BE2C (cell line): ENCODE data around the gene LRBA.

Experiments
- DNase-seq: peaks from one replicate; pipeline ENCODE4 v3.0.0-alpha.2; 2020
- H3K27me3 ChIP-seq: fragments of 250-450 bp; sonication (Bioruptor Pico); 2 replicates; pipeline ENCODE4 v1.5.1; 2020; ENCODE audit warnings: mild to moderate bottlenecking
- H3K36me3 ChIP-seq: fragments of 250-450 bp; sonication (Bioruptor Pico); 2 replicates; pipeline ENCODE4 v1.5.1; 2020; ENCODE audit warnings: mild to moderate bottlenecking
- H3K4me1 ChIP-seq: fragments of 250-450 bp; sonication (Bioruptor Pico); 2 replicates; pipeline ENCODE4 v1.5.1; 2020
- H3K4me3 ChIP-seq: 2 replicates; pipeline ENCODE4 v1.5.1; 2011; ENCODE audit warnings: low read depth, low read length
- H3K9me3 ChIP-seq: fragments of 250-450 bp; sonication (Bioruptor Pico); 2 replicates; pipeline ENCODE4 v1.5.1; 2020
- CTCF ChIP-seq: IDR thresholded peaks from 2 replicates; pipeline ENCODE4 v1.5.1; 2012; ENCODE audit warnings: mild to moderate bottlenecking, low read depth, low read length

The LRBA gene

DNA sequence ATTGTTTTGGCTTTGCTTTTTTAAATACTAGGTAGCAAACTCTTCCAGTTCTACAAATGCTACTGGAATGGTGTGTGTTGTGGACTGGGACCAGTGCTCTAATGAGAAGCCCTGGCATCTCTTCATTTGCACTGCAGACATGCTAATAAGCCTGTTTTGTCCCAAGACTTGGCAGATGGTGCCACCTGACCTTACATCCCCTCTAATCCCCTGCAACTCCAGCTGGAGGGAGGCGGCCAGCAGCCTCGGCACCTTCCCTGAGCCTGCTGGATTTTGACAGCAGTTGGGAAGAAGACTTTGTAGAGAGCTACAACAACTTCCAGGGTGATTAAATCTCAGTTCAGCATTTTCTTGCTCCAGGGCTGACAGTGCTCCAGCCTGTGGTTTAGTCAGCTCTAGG is 736.9 kb downstream of the LRBA start:
- peaks cover 2% of the 10 kb centered on the region; the same call in 1 of the 2 replicates for H3K4me1 ChIP-seq
- no peaks in the 10 kb centered on the region for H3K9me3 ChIP-seq
- no peak overlapping the region for H3K4me3 ChIP-seq
- DNase-seq = no peak
- no peaks in the 10 kb centered on the region for H3K27me3 ChIP-seq
- TF ChIP-seq CTCF = no peak
- H3K36me3 ChIP-seq = peaks cover 66% of the 10 kb centered on the region

- no peak for DNase-seq
- Histone ChIP-seq H3K9me3 (no peaks in the 10 kb centered on the region), H3K36me3 (peaks cover 70% of the 10 kb centered on the region), H3K27me3 (no peaks in the 10 kb centered on the region), H3K4me1 (no peaks in the 10 kb centered on the region), H3K4me3 (no peak overlapping the region)
- no peak for TF ChIP-seq CTCF
Measured at GRCh38 chr4:150268444-150268843, 746.6 kb downstream of the LRBA start.

DNA sequence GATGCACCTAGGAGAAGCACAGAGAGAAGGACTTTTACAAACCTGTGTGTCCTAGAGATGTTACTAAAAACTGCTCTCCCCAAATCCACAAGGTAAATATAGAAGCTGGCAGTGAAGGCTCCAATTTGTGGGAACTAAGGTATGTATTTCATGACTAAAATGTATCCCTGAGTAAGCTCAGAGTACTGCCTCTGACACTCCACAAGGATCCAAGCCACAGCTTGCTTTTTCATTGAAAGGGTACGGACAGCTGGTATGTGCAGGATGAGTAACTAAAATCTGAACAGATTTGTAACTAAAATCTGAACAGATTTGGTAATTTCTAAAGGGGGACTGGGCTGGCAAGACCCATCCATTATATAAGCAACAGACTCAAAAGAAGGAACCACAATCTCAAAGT is 749.3 kb downstream of the LRBA start:
- no peak overlapping the region for H3K4me3 ChIP-seq
- H3K36me3 ChIP-seq = peaks cover 68% of the 10 kb centered on the region
- H3K4me1 ChIP-seq = no peaks in the 10 kb centered on the region
- H3K9me3 ChIP-seq = no peaks in the 10 kb centered on the region
- DNase-seq = no peak
- H3K27me3 ChIP-seq = no peaks in the 10 kb centered on the region
- TF ChIP-seq CTCF = no peak

GRCh38 chr4:150264595-150265161 is 750.4 kb downstream of the LRBA start:
- TF ChIP-seq CTCF = no peak

DNA sequence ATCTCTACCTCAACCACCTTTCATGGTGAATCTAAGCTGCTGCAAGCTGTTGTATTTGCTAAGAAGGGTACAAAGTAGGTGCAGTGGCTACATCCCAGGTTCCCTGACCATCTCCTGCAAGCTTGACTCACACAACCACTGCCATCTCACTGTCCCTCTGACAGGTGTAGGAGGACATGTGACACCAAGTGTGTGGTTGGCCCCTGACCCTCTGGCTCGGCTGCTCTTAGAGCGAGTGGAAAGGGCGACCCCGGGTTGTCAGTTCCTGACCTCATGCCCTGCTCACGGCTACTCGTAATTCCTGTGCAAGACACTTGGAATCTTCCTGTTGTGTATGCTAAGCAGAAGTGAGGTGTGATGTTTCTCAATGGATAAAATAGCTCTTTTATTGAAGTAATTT is 752.5 kb downstream of the LRBA start:
- no peaks in the 10 kb centered on the region for H3K4me1 ChIP-seq
- no peaks in the 10 kb centered on the region for H3K9me3 ChIP-seq
- DNase-seq = no peak
- no peak for TF ChIP-seq CTCF
- no peak overlapping the region for H3K4me3 ChIP-seq
- H3K36me3 ChIP-seq = peaks cover 51% of the 10 kb centered on the region
- H3K27me3 ChIP-seq = no peaks in the 10 kb centered on the region

More at GRCh38 chr4:150264595-150265161, 750.4 kb downstream of the LRBA start:
- DNase-seq = no peak
- Histone ChIP-seq H3K4me3 (no peak overlapping the region), H3K36me3 (peaks cover 57% of the 10 kb centered on the region), H3K9me3 (no peaks in the 10 kb centered on the region), H3K27me3 (no peaks in the 10 kb centered on the region), H3K4me1 (no peaks in the 10 kb centered on the region)

DNA sequence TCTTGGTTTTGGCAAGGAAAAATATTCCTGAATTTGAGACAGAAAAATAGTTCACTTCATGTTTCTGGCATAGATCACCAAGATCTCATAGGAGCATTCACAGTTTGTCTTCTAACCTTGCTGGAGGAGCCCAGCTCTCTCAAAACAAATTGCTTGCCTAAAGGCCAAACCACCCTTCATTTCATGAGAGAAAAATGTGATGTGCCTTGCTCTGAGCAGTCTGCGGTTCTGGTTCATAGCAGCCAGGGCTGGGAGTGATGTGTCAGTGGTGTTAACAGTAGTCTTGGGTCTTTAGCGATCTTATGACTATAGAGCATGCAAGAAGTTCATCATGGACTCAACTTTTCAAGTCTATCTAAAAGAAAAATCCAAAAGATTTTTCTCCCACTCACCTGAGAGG is 753.5 kb downstream of the LRBA start:
- H3K36me3 ChIP-seq = peaks cover 43% of the 10 kb centered on the region
- H3K4me1 ChIP-seq = no peaks in the 10 kb centered on the region
- H3K4me3 ChIP-seq = no peak overlapping the region
- no peak for DNase-seq
- no peak for TF ChIP-seq CTCF
- no peaks in the 10 kb centered on the region for H3K9me3 ChIP-seq
- H3K27me3 ChIP-seq = no peaks in the 10 kb centered on the region
